ENCODE measurements around the gene EIF3A.

Gene EIF3A

GRCh38 chr10:119055472-119055871, 25.1 kb downstream of the EIF3A start:
- Histone ChIP-seq H3K9ac (ENCODE audit: low read length in 5 of 5) (no peak overlapping the region), H3K36me3 (ENCODE audit: control insufficient read depth in 5 of 5, insufficient read depth in 5 of 5, low read length in 5 of 5) (peaks cover 69 to 99% (median 94%) of the 10 kb centered on the region in 5 donors), H3K27me3 (ENCODE audit: control insufficient read depth in 5 of 5, insufficient read depth in 4 of 5, low read length in 5 of 5) (no peaks in the 10 kb centered on the region), H3K9me3 (ENCODE audit: control insufficient read depth in 5 of 5, low read length in 5 of 5) (no peaks in the 10 kb centered on the region), H3K4me3 (ENCODE audit: low read depth in 1 of 5, low read length in 5 of 5) (no peak overlapping the region), H3K4me1 (ENCODE audit: control insufficient read depth in 5 of 5, insufficient read depth in 5 of 5, low read length in 5 of 5) (no peaks in the 10 kb centered on the region), H3K27ac (ENCODE audit: low read depth, low read length) (no peak overlapping the region)

DNA sequence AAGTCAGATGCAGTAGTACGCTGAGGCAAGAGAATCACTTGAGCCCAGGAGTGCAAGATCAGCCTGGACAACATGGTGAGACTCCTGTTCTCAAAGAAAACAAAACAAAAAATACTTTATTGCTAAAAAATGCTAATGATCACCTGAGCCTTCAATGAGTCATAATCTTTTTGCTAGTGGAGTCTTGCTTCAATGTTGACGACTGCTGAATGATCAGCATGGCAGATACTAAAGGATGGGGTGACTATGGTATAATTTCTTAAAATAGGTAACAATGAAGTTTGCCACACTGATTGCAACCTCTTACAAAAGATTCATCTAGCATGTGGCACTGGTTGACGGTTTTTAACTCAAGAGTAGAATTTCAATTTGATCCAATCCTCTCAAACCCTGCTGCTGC, 28.8 kb downstream of the EIF3A start:
- peaks cover 61 to 99% (median 95%) of the 10 kb centered on the region in 5 donors for H3K36me3 ChIP-seq (ENCODE audit: control insufficient read depth in 5 of 5, insufficient read depth in 5 of 5, low read length in 5 of 5)
- H3K9me3 ChIP-seq (ENCODE audit: control insufficient read depth in 5 of 5, low read length in 5 of 5): no peaks in the 10 kb centered on the region
- no peaks in the 10 kb centered on the region for H3K4me1 ChIP-seq (ENCODE audit: control insufficient read depth in 5 of 5, insufficient read depth in 5 of 5, low read length in 5 of 5)
- no peak overlapping the region for H3K9ac ChIP-seq (ENCODE audit: low read length in 5 of 5)
- no peak overlapping the region for H3K27ac ChIP-seq (ENCODE audit: low read depth, low read length)
- H3K27me3 ChIP-seq (ENCODE audit: control insufficient read depth in 5 of 5, insufficient read depth in 4 of 5, low read length in 5 of 5): no peaks in the 10 kb centered on the region
- no peak overlapping the region for H3K4me3 ChIP-seq (ENCODE audit: low read depth in 1 of 5, low read length in 5 of 5)

GRCh38 chr10:119049777-119050176, 30.8 kb downstream of the EIF3A start:
- peaks cover 53 to 99% (median 95%) of the 10 kb centered on the region in 5 donors for H3K36me3 ChIP-seq (ENCODE audit: control insufficient read depth in 5 of 5, insufficient read depth in 5 of 5, low read length in 5 of 5)
- H3K4me1 ChIP-seq (ENCODE audit: control insufficient read depth in 5 of 5, insufficient read depth in 5 of 5, low read length in 5 of 5): no peaks in the 10 kb centered on the region
- H3K9me3 ChIP-seq (ENCODE audit: control insufficient read depth in 5 of 5, low read length in 5 of 5): no peaks in the 10 kb centered on the region
- H3K9ac ChIP-seq (ENCODE audit: low read length in 5 of 5): no peak overlapping the region
- H3K27ac ChIP-seq (ENCODE audit: low read depth, low read length): no peak overlapping the region
- no peak overlapping the region for H3K4me3 ChIP-seq (ENCODE audit: low read depth in 1 of 5, low read length in 5 of 5)
- H3K27me3 ChIP-seq (ENCODE audit: control insufficient read depth in 5 of 5, insufficient read depth in 4 of 5, low read length in 5 of 5): no peaks in the 10 kb centered on the region

GRCh38 chr10:119049361-119049760, 31.3 kb downstream of the EIF3A start:
- H3K36me3 ChIP-seq (ENCODE audit: control insufficient read depth in 5 of 5, insufficient read depth in 5 of 5, low read length in 5 of 5): peaks cover 53 to 99% (median 96%) of the 10 kb centered on the region in 5 donors
- H3K9me3 ChIP-seq (ENCODE audit: control insufficient read depth in 5 of 5, low read length in 5 of 5): no peaks in the 10 kb centered on the region
- H3K27ac ChIP-seq (ENCODE audit: low read depth, low read length): no peak overlapping the region
- H3K27me3 ChIP-seq (ENCODE audit: control insufficient read depth in 5 of 5, insufficient read depth in 4 of 5, low read length in 5 of 5): no peaks in the 10 kb centered on the region
- no peak overlapping the region for H3K4me3 ChIP-seq (ENCODE audit: low read depth in 1 of 5, low read length in 5 of 5)
- no peaks in the 10 kb centered on the region for H3K4me1 ChIP-seq (ENCODE audit: control insufficient read depth in 5 of 5, insufficient read depth in 5 of 5, low read length in 5 of 5)
- no peak overlapping the region for H3K9ac ChIP-seq (ENCODE audit: low read length in 5 of 5)

- Histone ChIP-seq H3K4me1 (ENCODE audit: control insufficient read depth in 5 of 5, insufficient read depth in 5 of 5, low read length in 5 of 5) (no peaks in the 10 kb centered on the region), H3K9ac (ENCODE audit: low read length in 5 of 5) (no peak overlapping the region), H3K4me3 (ENCODE audit: low read depth in 1 of 5, low read length in 5 of 5) (no peak overlapping the region), H3K36me3 (ENCODE audit: control insufficient read depth in 5 of 5, insufficient read depth in 5 of 5, low read length in 5 of 5) (peaks cover 38 to 99% (median 95%) of the 10 kb centered on the region in 5 donors), H3K9me3 (ENCODE audit: control insufficient read depth in 5 of 5, low read length in 5 of 5) (no peaks in the 10 kb centered on the region), H3K27ac (ENCODE audit: low read depth, low read length) (no peak overlapping the region), H3K27me3 (ENCODE audit: control insufficient read depth in 5 of 5, insufficient read depth in 4 of 5, low read length in 5 of 5) (no peaks in the 10 kb centered on the region)
Measured at GRCh38 chr10:119045561-119045960, 35.1 kb downstream of the EIF3A start.

DNA sequence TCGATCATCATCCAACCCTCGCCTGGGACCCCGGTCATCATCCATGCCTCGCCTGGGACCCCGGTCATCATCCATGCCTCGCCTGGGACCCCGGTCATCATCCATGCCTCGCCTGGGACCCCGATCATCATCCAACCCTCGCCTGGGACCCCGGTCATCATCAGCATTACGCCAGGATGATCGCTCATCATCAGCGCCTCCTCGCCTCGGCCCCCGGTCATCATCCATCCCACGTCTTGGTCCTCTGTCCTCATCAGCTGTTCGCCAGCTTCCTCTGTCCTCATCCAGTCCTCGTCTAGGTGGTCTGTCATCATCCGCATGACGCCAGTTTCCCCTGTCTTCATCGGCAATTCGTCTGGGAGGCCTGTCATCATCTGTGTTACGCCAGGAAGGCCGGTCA, 38.4 kb downstream of the EIF3A start:
- Histone ChIP-seq H3K36me3 (ENCODE audit: control insufficient read depth in 5 of 5, insufficient read depth in 5 of 5, low read length in 5 of 5) (peaks cover 37 to 99% (median 95%) of the 10 kb centered on the region in 5 donors), H3K27me3 (ENCODE audit: control insufficient read depth in 5 of 5, insufficient read depth in 4 of 5, low read length in 5 of 5) (no peaks in the 10 kb centered on the region), H3K9ac (ENCODE audit: low read length in 5 of 5) (no peak overlapping the region), H3K4me3 (ENCODE audit: low read depth in 1 of 5, low read length in 5 of 5) (no peak overlapping the region), H3K4me1 (ENCODE audit: control insufficient read depth in 5 of 5, insufficient read depth in 5 of 5, low read length in 5 of 5) (no peaks in the 10 kb centered on the region), H3K9me3 (ENCODE audit: control insufficient read depth in 5 of 5, low read length in 5 of 5) (no peaks in the 10 kb centered on the region), H3K27ac (ENCODE audit: low read depth, low read length) (no peak overlapping the region)

- H3K9me3 ChIP-seq (ENCODE audit: control insufficient read depth in 5 of 5, low read length in 5 of 5): no peaks in the 10 kb centered on the region
- no peaks in the 10 kb centered on the region for H3K4me1 ChIP-seq (ENCODE audit: control insufficient read depth in 5 of 5, insufficient read depth in 5 of 5, low read length in 5 of 5)
- no peak overlapping the region for H3K9ac ChIP-seq (ENCODE audit: low read length in 5 of 5)
- H3K27ac ChIP-seq (ENCODE audit: low read depth, low read length): no peak overlapping the region
- no peaks in the 10 kb centered on the region for H3K27me3 ChIP-seq (ENCODE audit: control insufficient read depth in 5 of 5, insufficient read depth in 4 of 5, low read length in 5 of 5)
- H3K4me3 ChIP-seq (ENCODE audit: low read depth in 1 of 5, low read length in 5 of 5): no peak overlapping the region
- peaks cover 39 to 98% (median 95%) of the 10 kb centered on the region in 5 donors for H3K36me3 ChIP-seq (ENCODE audit: control insufficient read depth in 5 of 5, insufficient read depth in 5 of 5, low read length in 5 of 5)
Measured at GRCh38 chr10:119041326-119041725, 39.3 kb downstream of the EIF3A start.

- Histone ChIP-seq H3K36me3 (ENCODE audit: control insufficient read depth in 5 of 5, insufficient read depth in 5 of 5, low read length in 5 of 5) (peaks cover 43 to 92% (median 85%) of the 10 kb centered on the region in 5 donors), H3K4me1 (ENCODE audit: control insufficient read depth in 5 of 5, insufficient read depth in 5 of 5, low read length in 5 of 5) (no peaks in the 10 kb centered on the region), H3K9ac (ENCODE audit: low read length in 5 of 5) (no peak overlapping the region), H3K4me3 (ENCODE audit: low read depth in 1 of 5, low read length in 5 of 5) (no peak overlapping the region), H3K9me3 (ENCODE audit: control insufficient read depth in 5 of 5, low read length in 5 of 5) (no peaks in the 10 kb centered on the region), H3K27me3 (ENCODE audit: control insufficient read depth in 5 of 5, insufficient read depth in 4 of 5, low read length in 5 of 5) (no peaks in the 10 kb centered on the region), H3K27ac (ENCODE audit: low read depth, low read length) (no peak overlapping the region)
Measured at GRCh38 chr10:119039161-119039560, 41.5 kb downstream of the EIF3A start.

DNA sequence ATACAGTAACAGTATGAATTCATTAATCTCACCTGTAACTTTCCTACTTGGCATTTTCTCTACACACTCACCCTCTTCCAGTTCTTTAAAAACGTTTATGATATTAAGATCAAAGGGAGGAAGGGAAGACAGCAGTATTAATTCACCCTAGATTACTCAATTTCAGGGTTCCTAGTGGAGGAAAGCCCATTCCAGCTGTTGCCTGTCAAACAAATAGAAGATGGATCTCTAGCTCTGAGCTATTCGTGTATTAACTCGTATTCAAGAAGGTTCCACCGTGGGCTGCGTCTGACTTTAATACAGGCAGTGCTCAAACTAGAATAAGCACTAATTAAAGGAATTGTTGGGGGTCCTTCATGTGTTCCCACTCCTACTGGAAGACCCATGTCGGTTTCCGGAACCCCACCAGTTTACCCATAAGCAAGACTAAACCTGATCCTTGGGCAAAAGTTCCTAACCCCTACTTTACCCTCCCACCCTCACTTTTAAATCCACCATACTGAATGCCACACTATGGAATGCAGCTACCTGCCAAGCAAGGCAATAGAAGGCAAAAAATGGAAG, 49.0 kb downstream of the EIF3A start:
- Histone ChIP-seq H3K27ac (ENCODE audit: low read depth, low read length) (no peak overlapping the region), H3K9ac (ENCODE audit: low read length in 5 of 5) (no peak overlapping the region), H3K36me3 (ENCODE audit: control insufficient read depth in 5 of 5, insufficient read depth in 5 of 5, low read length in 5 of 5) (peaks cover 16 to 31% (median 26%) of the 10 kb centered on the region in 5 donors), H3K4me3 (ENCODE audit: low read depth in 1 of 5, low read length in 5 of 5) (peak overlapping the region in 1 of 5 donors; percentile 65), H3K4me1 (ENCODE audit: control insufficient read depth in 5 of 5, insufficient read depth in 5 of 5, low read length in 5 of 5) (peaks cover 0 to 32% (median 25%) of the 10 kb centered on the region in 5 donors), H3K9me3 (ENCODE audit: control insufficient read depth in 5 of 5, low read length in 5 of 5) (no peaks in the 10 kb centered on the region), H3K27me3 (ENCODE audit: control insufficient read depth in 5 of 5, insufficient read depth in 4 of 5, low read length in 5 of 5) (no peaks in the 10 kb centered on the region)

DNA sequence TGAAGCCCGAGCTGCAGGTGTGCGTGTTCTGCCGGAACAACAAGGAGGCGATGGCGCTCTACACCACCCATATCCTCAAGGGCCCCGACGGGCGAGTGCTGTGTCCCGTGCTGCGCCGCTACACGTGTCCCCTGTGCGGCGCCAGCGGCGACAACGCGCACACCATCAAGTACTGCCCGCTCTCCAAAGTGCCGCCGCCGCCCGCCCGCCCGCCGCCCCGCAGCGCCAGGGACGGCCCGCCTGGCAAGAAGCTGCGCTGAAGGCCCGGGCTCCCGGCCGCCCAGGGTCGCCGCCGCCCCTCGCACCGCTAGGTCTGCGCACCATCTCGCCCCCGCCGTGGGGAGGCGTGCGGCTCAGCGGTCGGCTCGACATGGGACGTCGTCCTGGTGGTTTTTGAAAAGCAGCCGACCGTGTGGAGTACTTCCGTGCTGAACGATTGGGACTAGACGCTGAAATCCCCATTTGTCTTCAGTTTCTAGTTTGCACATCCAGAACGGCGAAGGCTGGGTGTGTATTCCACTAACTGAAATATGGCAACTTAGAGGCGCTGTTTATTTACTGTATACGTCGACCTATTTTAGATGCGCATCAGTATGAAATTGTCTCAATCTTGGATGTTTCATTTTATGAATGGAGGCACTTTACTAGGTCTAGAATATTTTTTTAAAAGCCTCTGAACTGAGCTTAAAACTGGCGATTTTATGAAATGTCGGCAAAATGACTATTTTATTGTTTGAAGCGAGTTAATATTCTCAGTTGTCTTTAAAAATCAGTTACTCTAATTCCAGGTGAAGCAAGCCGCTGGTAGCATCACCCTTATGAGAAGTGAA, 50.0 kb downstream of the EIF3A start:
- Histone ChIP-seq H3K4me1 (ENCODE audit: control insufficient read depth in 5 of 5, insufficient read depth in 5 of 5, low read length in 5 of 5) (peaks cover 0 to 34% (median 26%) of the 10 kb centered on the region in 5 donors), H3K27ac (ENCODE audit: low read depth, low read length) (no peak overlapping the region), H3K9ac (ENCODE audit: low read length in 5 of 5) (peak overlapping the region in 1 of 5 donors; percentile 52), H3K9me3 (ENCODE audit: control insufficient read depth in 5 of 5, low read length in 5 of 5) (no peaks in the 10 kb centered on the region), H3K27me3 (ENCODE audit: control insufficient read depth in 5 of 5, insufficient read depth in 4 of 5, low read length in 5 of 5) (no peaks in the 10 kb centered on the region), H3K4me3 (ENCODE audit: low read depth in 1 of 5, low read length in 5 of 5) (peak overlapping the region; percentile 52 to 66 (median 65)), H3K36me3 (ENCODE audit: control insufficient read depth in 5 of 5, insufficient read depth in 5 of 5, low read length in 5 of 5) (peaks cover 12 to 23% (median 18%) of the 10 kb centered on the region in 5 donors)
